IPS-15b (cell line): ENCODE data around the gene DNAL4.
A peak's percentile ranks its signal among the peaks of the same experiment; 100 is the strongest.

Experiments
- H3K27me3 ChIP-seq: one replicate; pipeline ENCODE4 v1.6.1; 2013; ENCODE audit warnings: low read length; ENCODE audit not compliant: control insufficient read depth, insufficient read depth
- H3K36me3 ChIP-seq: one replicate; pipeline ENCODE4 v1.6.1; 2013; ENCODE audit warnings: low read length; ENCODE audit not compliant: control insufficient read depth, insufficient read depth
- H3K4me1 ChIP-seq: one replicate; pipeline ENCODE4 v1.6.1; 2013; ENCODE audit warnings: mild to moderate bottlenecking, low read length; ENCODE audit not compliant: control insufficient read depth, insufficient read depth
- H3K4me3 ChIP-seq: one replicate; pipeline ENCODE4 v1.5.1; 2013; ENCODE audit warnings: low read depth, low read length
- H3K9ac ChIP-seq: one replicate; pipeline ENCODE4 v1.6.1; 2013; ENCODE audit warnings: low read depth, mild to moderate bottlenecking, low read length
- H3K9me3 ChIP-seq: one replicate; pipeline ENCODE4 v1.6.1; 2013; ENCODE audit warnings: mild to moderate bottlenecking, low read length; ENCODE audit not compliant: control insufficient read depth, insufficient read depth

DNAL4 gene

DNA sequence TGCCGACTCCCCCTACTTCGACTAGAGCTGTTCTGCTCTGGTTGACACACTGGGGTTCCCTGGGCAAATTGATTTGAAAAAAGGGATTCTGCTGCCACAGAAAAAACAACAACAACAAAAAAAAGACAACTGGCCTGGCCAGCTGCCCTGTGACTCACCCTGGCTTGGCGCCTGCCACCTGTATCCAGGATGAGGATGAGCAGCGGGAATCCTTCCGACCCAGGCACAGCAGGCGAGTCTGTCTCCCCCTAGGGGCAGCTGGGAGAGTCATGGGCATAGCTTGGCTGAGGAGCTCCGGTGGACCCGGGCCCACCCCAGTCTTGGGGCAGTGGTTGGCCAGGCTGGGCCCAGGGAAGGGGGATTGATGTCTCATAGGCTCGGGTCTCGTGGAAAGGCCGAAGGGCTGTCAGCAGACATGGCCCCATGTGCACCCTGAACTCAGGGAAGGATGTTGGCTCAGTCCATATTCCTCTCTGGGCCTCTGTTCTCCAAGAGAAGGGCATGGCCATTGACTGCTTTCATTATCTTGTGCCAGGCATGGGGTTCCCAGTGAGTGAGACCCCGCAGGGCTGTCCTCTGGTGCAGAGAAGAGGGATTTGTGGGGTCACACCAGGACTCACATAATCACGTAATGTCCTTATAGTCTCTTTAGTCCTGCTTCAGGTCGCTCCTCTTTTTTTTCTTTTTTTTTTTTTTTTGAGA is 27.7 kb downstream of the DNAL4 start:
- no peaks in the 10 kb centered on the region for H3K4me1 ChIP-seq
- no peaks in the 10 kb centered on the region for H3K27me3 ChIP-seq
- no peaks in the 10 kb centered on the region for H3K36me3 ChIP-seq
- no peaks in the 10 kb centered on the region for H3K9me3 ChIP-seq
- H3K9ac ChIP-seq = no peak overlapping the region
- H3K4me3 ChIP-seq = no peak overlapping the region

DNA sequence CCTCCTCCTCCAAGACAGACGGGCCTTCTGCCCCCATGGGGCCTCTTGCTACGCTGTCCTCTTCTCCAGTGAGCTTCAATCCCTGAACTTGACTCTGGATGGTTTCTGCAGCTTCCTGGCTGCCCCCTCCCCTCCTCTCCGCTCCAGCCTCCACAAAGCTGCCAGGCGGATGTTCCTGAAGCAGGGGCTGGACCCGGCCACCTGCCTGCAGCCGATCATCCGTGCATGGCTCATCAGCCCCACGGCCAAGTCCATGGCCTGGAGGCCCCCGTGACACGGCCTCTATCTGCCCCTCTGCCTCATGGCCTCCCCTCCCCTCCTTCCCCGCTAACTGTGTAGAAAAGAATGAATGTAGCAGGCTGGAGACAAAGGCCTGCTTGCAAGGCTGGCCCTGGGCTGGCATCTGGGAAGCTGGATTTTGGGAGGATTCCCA is 31.4 kb downstream of the DNAL4 start:
- Histone ChIP-seq H3K9me3 (no peaks in the 10 kb centered on the region), H3K36me3 (no peaks in the 10 kb centered on the region), H3K9ac (no peak overlapping the region), H3K27me3 (no peaks in the 10 kb centered on the region), H3K4me1 (no peaks in the 10 kb centered on the region), H3K4me3 (no peak overlapping the region)

DNA sequence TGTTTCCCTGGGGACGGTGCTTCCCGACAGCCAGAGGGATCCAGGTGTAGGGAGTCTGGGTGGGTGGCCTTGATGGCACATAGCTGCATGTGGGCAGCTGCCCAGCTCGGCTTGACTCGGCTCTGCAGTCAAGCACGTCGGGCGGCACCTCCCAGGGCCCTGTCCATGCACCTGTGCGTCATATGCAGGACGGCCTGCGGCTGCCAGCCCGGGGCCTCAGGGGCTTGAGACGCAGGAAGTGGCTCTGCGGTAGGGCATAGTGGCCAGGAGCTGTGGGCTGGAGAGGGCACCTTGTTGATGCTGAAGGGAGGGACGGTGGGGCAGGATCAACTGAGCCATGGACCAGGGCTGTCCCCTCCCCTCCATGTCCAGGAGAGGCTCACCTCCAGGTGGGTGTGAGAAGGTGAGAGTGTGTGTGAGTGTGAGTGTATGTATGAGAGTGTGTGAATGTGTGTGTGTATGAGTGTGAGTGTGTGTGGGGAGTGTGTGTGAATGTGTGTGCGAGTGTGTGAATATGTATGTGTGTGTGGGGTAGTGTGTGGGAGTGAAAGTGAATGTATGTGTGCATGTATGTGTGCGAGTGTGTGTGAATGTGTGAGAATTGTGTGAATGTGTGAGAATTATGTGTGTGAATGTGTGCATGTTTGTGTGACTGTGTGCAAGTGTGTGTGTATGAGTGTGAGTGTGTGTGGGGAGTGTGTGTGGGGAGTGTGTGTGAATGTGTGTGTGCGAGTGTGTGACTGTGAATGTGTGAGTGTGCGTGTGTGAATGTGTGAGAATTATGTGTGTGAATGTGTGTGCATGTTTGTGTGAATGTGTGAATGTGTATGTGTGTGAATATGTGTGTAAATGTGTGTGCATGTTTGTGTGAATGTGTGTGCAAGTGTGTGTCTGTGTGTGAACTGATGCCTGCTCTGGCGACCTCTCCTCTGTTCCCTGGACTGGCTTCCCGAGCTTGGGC is 32.5 kb downstream of the DNAL4 start:
- Histone ChIP-seq H3K27me3 (peaks cover 5% of the 10 kb centered on the region), H3K9ac (no peak overlapping the region), H3K9me3 (no peaks in the 10 kb centered on the region), H3K4me3 (no peak overlapping the region), H3K4me1 (no peaks in the 10 kb centered on the region), H3K36me3 (no peaks in the 10 kb centered on the region)

DNA sequence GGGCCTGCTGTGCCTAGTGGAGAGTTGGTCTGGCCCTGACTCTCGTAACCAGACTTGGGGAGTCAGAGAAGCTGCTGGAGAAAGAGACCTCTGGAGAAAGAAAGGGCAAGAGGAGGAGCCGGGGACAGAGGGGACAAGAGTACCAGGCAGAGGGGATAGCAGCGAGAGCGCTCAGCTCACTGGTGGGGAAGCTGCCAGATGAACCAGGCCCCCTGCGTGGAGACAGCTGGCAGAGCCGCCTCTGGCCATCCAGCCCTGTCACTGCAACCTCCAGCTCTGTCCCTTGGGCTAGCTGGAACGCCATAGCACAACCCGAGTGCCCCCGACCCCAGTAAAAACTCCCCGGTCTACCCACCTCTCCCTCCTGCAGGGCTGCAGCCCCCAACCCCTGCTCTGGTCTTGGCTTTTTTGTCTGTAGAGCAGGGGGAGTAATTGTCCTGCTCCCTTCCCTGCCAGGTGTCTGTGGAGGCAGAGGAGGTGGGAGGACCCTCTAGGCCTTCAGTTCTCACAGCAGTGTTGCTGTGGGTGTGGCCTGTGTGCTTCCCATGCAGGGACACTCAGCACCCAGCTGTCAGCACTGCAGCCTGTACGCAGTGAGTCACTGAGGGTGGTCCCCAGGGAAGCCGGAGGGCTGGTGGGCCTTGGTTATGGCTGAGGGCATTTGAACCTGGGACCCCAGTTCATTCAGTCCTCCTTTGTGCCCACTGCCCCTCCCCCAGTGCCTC is 33.3 kb downstream of the DNAL4 start:
- no peaks in the 10 kb centered on the region for H3K4me1 ChIP-seq
- H3K4me3 ChIP-seq = no peak overlapping the region
- H3K27me3 ChIP-seq = peaks cover 5% of the 10 kb centered on the region
- H3K36me3 ChIP-seq = no peaks in the 10 kb centered on the region
- H3K9ac ChIP-seq = no peak overlapping the region
- H3K9me3 ChIP-seq = no peaks in the 10 kb centered on the region

GRCh38 chr22:38759005-38759404 is 34.9 kb downstream of the DNAL4 start:
- Histone ChIP-seq H3K9me3 (no peaks in the 10 kb centered on the region), H3K9ac (no peak overlapping the region), H3K4me1 (peaks cover 4% of the 10 kb centered on the region), H3K4me3 (no peak overlapping the region), H3K27me3 (peaks cover 5% of the 10 kb centered on the region), H3K36me3 (no peaks in the 10 kb centered on the region)

DNA sequence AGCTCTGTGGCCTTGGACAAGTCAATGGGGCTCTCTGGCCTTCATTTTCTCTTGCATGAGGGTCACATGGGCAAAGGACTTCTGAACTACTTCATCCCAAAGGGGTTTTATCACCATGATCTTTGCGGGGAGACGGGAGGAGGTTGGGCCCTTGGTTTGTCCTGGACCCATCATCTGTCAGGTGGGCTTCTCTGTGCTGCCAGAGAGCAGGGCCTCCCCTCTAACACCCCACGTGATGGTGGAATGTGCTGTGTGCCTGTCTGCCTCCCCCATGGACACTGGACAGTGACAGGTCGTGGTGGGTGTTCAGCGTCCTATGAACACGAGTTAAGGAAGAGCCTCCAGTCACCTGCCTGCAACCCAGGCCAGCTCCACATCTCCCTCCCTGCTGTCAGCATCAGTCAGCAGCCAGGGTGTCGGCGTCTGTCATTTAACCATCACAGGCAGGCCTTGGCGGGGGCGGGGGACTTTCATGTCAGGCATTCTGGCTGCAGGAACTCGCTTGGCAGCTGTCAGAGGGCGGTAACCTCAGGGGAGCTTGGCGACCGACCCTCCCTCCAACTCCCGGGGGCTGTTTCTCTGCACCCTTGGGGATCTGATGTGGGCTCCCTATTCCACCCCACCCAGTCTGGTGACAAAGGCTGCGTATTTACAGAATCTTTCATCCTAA is 35.5 kb downstream of the DNAL4 start:
- H3K9ac ChIP-seq = peak overlapping the region; percentile 24
- no peak overlapping the region for H3K4me3 ChIP-seq
- no peaks in the 10 kb centered on the region for H3K36me3 ChIP-seq
- H3K4me1 ChIP-seq = peaks cover 4% of the 10 kb centered on the region
- peaks cover 5% of the 10 kb centered on the region for H3K27me3 ChIP-seq
- H3K9me3 ChIP-seq = no peaks in the 10 kb centered on the region

DNA sequence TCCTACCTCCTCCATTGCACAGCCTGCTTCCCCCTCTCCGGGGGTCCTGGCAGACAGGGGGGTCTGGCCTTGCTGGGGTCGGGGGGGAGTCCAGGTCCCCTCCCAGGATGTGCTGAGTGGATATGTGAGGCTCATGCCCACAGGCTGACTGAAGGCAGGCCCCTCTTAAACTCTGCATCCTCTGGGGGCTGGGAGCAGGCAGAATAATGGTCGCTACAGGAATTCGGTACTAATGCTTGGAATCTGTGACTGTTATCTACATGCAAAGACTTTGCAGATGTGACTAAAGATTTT is 36.5 kb downstream of the DNAL4 start:
- no peak overlapping the region for H3K4me3 ChIP-seq
- no peaks in the 10 kb centered on the region for H3K36me3 ChIP-seq
- H3K9me3 ChIP-seq = no peaks in the 10 kb centered on the region
- peaks cover 4% of the 10 kb centered on the region for H3K4me1 ChIP-seq
- peaks cover 5% of the 10 kb centered on the region for H3K27me3 ChIP-seq
- H3K9ac ChIP-seq = no peak overlapping the region

DNA sequence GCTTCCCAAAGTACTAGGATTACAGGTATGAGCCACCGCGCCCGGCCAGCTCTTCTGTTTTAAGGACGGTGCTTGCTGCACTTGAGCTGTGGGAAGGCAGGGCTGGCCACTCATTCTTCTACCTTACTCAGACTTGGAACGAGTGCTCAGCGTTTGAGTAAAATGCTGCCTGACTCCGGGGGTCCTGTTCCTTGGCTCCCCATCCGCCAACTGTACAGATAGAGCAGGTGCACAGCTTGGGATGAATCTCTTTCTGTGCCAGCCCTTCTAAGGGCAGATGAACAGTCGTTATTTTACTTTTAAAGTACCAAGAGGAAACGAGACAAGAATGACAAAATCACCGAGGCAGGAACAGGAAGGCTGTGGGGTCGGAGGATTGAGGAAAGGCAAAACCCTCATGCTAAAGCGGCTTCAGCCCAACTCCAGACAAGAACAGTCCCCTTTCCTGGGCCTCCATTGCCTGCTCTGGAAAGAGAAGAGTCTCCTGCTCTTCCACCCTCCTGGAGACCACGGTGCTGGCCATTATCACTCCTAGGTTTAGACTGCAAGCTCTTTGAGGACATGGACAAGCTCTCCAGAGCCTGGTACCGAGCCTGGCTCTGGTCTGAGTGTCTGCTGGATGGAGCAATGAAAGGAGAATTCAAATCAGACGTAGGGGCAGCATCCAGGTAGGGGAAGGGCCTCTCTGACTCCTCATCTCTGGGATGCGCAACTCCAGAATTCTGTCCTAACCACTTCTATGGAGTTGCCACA is 37.1 kb downstream of the DNAL4 start:
- no peaks in the 10 kb centered on the region for H3K36me3 ChIP-seq
- peaks cover 4% of the 10 kb centered on the region for H3K4me1 ChIP-seq
- H3K4me3 ChIP-seq = peak overlapping the region; percentile 67
- peaks cover 5% of the 10 kb centered on the region for H3K27me3 ChIP-seq
- no peaks in the 10 kb centered on the region for H3K9me3 ChIP-seq
- peak overlapping the region; percentile 24 for H3K9ac ChIP-seq

GRCh38 chr22:38755911-38756532 is 37.9 kb downstream of the DNAL4 start, which contains the start of gene SUN2:
SUN2 (minus strand) TSS chr22:38755998; CDS start chr22:38752628, 3,370 bp downstream.
- Histone ChIP-seq H3K36me3 (no peaks in the 10 kb centered on the region), H3K9me3 (no peaks in the 10 kb centered on the region), H3K4me1 (peaks cover 4% of the 10 kb centered on the region), H3K9ac (peak within 1 kb of the TSS; percentile 65), H3K4me3 (peak within 1 kb of the TSS; percentile 67), H3K27me3 (peaks cover 5% of the 10 kb centered on the region)

GRCh38 chr22:38755155-38755910 is 38.6 kb downstream of the DNAL4 start:
- peaks cover 5% of the 10 kb centered on the region for H3K27me3 ChIP-seq
- peaks cover 4% of the 10 kb centered on the region for H3K36me3 ChIP-seq
- H3K9me3 ChIP-seq = no peaks in the 10 kb centered on the region
- H3K4me1 ChIP-seq = peaks cover 4% of the 10 kb centered on the region
- H3K4me3 ChIP-seq = peak overlapping the region; percentile 63
- H3K9ac ChIP-seq = no peak overlapping the region
